ENCODE data around the gene MED12L. TPM values are rescaled to one million over a fixed set of nuclear protein-coding genes. Genes with fewer than 3 reads are reported as not detected.

Gene MED12L
- total RNA-seq, 1 experiment from 2014 or later, result 14.9 TPM

DNA sequence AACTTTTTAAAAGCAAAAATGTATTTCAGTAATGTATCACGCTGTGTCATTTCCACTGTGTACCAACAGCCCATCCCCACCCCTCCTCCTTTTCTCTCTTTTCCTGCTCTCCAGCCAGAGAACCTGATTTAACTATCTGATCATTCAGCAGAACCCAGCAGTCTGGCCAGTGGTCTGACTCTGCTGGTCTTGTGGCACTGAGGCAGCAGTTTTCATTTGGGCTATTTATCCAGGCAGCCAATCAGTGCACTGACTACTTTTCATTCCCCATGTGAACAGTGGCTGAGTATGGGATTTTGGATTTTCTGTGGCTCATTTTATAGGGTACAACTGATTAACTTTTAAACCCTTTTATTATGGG is 61.2 kb downstream of the MED12L start:
- Histone ChIP-seq H2BK15ac (ENCODE audit: low read depth, low read length) (no peak overlapping the region), H2BK120ac (ENCODE audit: low read depth, low read length, poor library complexity, severe bottlenecking) (no peak overlapping the region), H3K4me1 (ENCODE audit: insufficient read depth, low read length) (peaks cover 10% of the 10 kb centered on the region; the same call in 1 of the 2 replicates), H3K4ac (ENCODE audit: low read depth, low read length) (no peak overlapping the region), H3K4me2 (ENCODE audit: insufficient read depth, insufficient read length, low read length) (no peak overlapping the region), H4K20me1 (ENCODE audit: control insufficient read depth, insufficient read depth, insufficient read length) (no peaks in the 10 kb centered on the region), H3T11ph (ENCODE audit: low read length) (no peak overlapping the region), H3K9me3 (ENCODE audit: control insufficient read depth, low read depth, low read length) (no peaks in the 10 kb centered on the region), H3K79me1 (ENCODE audit: insufficient read depth, low read depth, low read length, poor library complexity, severe bottlenecking) (no peaks in the 10 kb centered on the region), H4K8ac (replicated peaks; ENCODE audit: insufficient read length, low read depth, low read length) (no peak overlapping the region), H3K79me2 (ENCODE audit: insufficient read depth, low read length) (no peaks in the 10 kb centered on the region), H3K27ac (ENCODE audit: insufficient read length, low read depth, low read length) (no peak overlapping the region), H3K23ac (ENCODE audit: insufficient read length, low read depth, low read length) (no peak overlapping the region), H3K9ac (ENCODE audit: extremely low read depth, insufficient read length, low read length) (no peak overlapping the region), H2AFZ (ENCODE audit: low read length) (no peak overlapping the region), H3K27me3 (ENCODE audit: insufficient read depth, low read length) (no peaks in the 10 kb centered on the region), H3K56ac (ENCODE audit: insufficient read length, low read depth, low read length) (no peak overlapping the region), H4K91ac (ENCODE audit: insufficient read length, low read depth, low read length) (no peak overlapping the region), H3K23me2 (ENCODE audit: insufficient read length, low read depth, low read length, poor library complexity, severe bottlenecking) (no peaks in the 10 kb centered on the region), H2BK5ac (ENCODE audit: insufficient read length, low read length) (no peak overlapping the region), H2AK5ac (ENCODE audit: insufficient read length, low read length) (no peak overlapping the region), H2BK12ac (ENCODE audit: insufficient read length, low read depth, low read length) (no peak overlapping the region), H4K5ac (ENCODE audit: insufficient read length, low read depth, low read length) (no peak overlapping the region), H3K18ac (ENCODE audit: insufficient read length, low read depth, low read length) (no peak overlapping the region), H3K14ac (ENCODE audit: insufficient read depth, low read length) (no peak overlapping the region), H2BK20ac (ENCODE audit: low read depth, low read length, poor library complexity, severe bottlenecking) (no peak overlapping the region)
- no peak overlapping the region for H3K27ac Mint-ChIP-seq
- H3K4me3 Mint-ChIP-seq, result no peak overlapping the region
- H3K9me3 Mint-ChIP-seq, result no peaks in the 10 kb centered on the region
- peaks cover 0 to 11% (median 0%) of the 10 kb centered on the region in 3 experiments; a peak in 4 of 7 replicates for H3K36me3 Mint-ChIP-seq (ENCODE audit: insufficient read depth in 1 of 3, low read depth in 3 of 3)
- WGBS (ENCODE audit: extremely low coverage, insufficient read length, low lambda C conversion rate), result no CpG with 5 or more reads among the region's 1 CpG
- DNase-seq, result no peak
- H3K4me1 Mint-ChIP-seq, result peaks cover 7 to 9% of the 10 kb centered on the region in 2 experiments; a peak in 3 of 4 replicates
- H3K27me3 Mint-ChIP-seq (ENCODE audit: low read depth), result no peaks in the 10 kb centered on the region
- TF ChIP-seq, protein P1, sequence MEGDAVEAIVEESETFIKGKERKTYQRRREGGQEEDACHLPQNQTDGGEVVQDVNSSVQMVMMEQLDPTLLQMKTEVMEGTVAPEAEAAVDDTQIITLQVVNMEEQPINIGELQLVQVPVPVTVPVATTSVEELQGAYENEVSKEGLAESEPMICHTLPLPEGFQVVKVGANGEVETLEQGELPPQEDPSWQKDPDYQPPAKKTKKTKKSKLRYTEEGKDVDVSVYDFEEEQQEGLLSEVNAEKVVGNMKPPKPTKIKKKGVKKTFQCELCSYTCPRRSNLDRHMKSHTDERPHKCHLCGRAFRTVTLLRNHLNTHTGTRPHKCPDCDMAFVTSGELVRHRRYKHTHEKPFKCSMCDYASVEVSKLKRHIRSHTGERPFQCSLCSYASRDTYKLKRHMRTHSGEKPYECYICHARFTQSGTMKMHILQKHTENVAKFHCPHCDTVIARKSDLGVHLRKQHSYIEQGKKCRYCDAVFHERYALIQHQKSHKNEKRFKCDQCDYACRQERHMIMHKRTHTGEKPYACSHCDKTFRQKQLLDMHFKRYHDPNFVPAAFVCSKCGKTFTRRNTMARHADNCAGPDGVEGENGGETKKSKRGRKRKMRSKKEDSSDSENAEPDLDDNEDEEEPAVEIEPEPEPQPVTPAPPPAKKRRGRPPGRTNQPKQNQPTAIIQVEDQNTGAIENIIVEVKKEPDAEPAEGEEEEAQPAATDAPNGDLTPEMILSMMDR (conservative IDR thresholded peaks at IDR 0.05), result no peak

All from H9 (cell line).